ENCODE data around the gene PTPRB.

DNA sequence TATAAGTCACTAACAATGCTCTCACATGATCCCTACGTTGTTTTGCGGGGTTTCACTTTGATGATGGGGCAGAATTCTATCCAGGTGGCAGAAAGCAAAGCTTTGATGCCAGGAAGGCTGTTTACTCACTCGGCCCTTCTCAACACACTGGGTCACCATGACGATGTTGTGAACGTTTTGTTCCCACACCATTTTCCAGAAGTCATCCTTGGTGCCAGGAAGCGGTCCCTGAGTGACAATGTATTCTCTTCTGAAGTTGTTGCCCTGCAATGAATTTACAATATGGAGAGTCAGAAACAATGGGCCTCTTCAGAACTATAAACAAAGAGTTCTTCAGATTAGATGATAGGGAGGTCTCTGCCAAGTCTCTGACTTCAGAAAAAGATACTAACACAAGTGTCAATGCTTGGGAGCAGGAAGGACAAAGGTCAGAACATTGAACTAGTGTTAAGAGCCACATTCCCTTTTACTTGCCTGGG, 101.3 kb downstream of the PTPRB start:
- TF ChIP-seq, protein P1, sequence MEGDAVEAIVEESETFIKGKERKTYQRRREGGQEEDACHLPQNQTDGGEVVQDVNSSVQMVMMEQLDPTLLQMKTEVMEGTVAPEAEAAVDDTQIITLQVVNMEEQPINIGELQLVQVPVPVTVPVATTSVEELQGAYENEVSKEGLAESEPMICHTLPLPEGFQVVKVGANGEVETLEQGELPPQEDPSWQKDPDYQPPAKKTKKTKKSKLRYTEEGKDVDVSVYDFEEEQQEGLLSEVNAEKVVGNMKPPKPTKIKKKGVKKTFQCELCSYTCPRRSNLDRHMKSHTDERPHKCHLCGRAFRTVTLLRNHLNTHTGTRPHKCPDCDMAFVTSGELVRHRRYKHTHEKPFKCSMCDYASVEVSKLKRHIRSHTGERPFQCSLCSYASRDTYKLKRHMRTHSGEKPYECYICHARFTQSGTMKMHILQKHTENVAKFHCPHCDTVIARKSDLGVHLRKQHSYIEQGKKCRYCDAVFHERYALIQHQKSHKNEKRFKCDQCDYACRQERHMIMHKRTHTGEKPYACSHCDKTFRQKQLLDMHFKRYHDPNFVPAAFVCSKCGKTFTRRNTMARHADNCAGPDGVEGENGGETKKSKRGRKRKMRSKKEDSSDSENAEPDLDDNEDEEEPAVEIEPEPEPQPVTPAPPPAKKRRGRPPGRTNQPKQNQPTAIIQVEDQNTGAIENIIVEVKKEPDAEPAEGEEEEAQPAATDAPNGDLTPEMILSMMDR (IDR thresholded peaks at IDR 0.05; ENCODE audit: borderline replicate concordance, extremely low read depth, low read length, poor library complexity, severe bottlenecking), result no peak
- TF ChIP-seq EZH2 (IDR thresholded peaks at IDR 0.05; ENCODE audit: borderline replicate concordance, low read depth, low read length, severe bottlenecking), result no peak

All from DND-41 (cell line).